HG02852 (cell line): ENCODE results near the gene ZNF608.

ENCODE experiments used
- ATAC-seq: cut with Tn5 transposase; IDR thresholded peaks from one replicate; pipeline ENCODE4 v1.9.1; 2021; ENCODE audit warnings: mild to moderate bottlenecking, moderate library complexity; ENCODE audit not compliant: unreplicated experiment

Gene ZNF608, protein sequence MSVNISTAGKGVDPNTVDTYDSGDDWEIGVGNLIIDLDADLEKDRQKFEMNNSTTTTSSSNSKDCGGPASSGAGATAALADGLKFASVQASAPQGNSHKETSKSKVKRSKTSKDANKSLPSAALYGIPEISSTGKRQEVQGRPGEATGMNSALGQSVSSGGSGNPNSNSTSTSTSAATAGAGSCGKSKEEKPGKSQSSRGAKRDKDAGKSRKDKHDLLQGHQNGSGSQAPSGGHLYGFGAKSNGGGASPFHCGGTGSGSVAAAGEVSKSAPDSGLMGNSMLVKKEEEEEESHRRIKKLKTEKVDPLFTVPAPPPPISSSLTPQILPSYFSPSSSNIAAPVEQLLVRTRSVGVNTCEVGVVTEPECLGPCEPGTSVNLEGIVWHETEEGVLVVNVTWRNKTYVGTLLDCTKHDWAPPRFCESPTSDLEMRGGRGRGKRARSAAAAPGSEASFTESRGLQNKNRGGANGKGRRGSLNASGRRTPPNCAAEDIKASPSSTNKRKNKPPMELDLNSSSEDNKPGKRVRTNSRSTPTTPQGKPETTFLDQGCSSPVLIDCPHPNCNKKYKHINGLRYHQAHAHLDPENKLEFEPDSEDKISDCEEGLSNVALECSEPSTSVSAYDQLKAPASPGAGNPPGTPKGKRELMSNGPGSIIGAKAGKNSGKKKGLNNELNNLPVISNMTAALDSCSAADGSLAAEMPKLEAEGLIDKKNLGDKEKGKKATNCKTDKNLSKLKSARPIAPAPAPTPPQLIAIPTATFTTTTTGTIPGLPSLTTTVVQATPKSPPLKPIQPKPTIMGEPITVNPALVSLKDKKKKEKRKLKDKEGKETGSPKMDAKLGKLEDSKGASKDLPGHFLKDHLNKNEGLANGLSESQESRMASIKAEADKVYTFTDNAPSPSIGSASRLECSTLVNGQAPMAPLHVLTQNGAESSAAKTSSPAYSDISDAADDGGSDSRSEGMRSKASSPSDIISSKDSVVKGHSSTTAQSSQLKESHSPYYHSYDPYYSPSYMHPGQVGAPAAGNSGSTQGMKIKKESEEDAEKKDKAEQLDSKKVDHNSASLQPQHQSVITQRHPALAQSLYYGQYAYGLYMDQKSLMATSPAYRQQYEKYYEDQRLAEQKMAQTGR (N-terminal part only)

GRCh38 chr5:124745928-124746915 is at the start of gene ZNF608:
ZNF608 (minus strand) TSS chr5:124746639; CDS start chr5:124744989, 1,650 bp downstream.
- no peak for ATAC-seq

DNA sequence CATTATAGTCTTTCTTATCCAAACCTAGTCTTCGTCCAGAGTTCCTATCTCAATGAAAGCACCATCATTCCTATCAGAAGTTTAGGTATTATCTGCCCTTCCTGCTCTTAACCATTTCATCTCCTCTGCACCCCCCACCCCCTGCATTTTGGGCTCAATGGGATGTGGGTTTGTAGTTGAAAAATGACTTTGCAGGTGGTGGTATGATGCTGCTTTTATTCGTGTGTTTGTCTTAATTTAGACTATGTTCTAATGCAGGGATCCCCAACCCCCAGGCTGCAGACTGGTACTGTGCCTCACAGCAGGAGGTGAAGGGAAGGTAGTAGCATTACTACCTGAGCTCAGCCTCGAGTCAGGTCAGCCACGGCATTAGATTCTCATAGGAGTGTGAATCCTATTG is 49.4 kb upstream of the ZNF608 start:
- no peak for ATAC-seq

GRCh38 chr5:124790895-124791732 is 44.7 kb upstream of the ZNF608 start:
- ATAC-seq: no peak

DNA sequence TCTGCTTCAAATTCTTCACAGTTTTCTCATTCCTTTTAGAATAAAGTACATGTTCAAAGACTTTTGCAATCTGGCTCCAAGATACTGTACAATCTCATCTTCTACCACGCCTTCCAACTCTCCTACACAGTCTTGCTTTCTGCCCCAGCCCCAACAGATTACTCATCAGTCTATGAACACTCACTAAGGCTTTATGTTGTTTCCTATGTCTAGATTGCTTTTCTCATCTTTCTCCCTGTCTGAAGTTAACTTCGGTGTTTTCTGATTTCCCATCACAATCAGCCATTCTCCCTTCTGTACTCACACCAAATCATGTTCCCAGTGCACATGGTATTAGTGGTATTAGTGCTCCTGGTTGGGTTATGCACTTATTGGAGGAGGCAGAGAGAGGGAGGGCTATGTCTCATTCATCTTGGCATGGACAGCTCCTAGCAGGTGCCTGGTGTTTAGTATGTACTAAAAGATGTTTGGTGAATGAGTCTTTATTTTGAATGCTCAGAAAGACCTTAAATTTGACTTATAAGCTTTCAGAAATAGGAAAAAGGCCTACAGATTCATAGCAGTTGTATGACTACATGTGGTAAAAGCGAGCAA is 44.0 kb upstream of the ZNF608 start:
- no peak for ATAC-seq

DNA sequence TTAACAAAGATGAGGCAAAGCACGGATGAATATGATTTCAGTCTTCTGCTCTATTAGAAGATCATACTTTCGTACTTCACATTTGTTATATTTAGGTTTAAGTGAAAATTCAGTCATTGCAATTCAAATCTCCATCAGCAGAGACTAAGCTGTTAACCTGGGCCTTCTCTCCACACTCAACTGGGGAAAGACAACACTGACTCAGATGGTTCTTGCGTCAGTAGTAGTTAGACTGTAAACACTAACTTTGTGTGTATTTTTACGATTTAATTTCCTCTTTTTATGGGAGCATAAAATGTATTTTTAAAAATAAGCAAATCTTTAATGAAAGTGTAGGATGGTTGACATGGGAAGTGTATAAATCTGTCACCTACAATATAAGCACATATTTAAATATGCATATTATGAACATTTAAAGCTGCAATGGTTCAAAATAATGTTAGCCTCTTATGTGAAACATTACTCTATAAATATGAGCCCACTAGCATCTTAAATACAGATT is 42.7 kb upstream of the ZNF608 start:
- ATAC-seq: no peak

DNA sequence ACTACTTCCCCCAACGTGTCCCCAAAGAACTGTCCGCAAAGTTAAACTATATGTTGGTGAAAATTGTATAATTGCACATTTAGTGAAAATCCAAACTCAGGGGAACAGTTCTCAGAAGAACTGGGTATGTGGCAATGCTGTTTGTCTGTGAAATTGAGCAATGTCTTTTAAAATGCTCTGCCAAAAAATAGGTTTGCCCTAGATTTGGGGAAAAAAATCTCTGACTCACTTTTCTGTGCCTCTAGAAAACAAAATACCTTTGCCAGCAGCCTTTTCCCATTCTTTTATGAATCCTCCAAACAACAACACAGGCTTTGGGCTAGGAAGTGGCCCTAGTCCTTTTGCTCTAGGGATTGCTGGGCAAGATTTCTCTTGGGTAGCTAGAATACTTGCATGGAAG is 37.4 kb upstream of the ZNF608 start:
- no peak for ATAC-seq

- no peak for ATAC-seq
These were observed 36.8 kb upstream of the ZNF608 start for GRCh38 chr5:124783285-124783684.

GRCh38 chr5:124782262-124782661 is 35.8 kb upstream of the ZNF608 start:
- ATAC-seq: no peak

GRCh38 chr5:124780011-124780410 is 33.6 kb upstream of the ZNF608 start:
- ATAC-seq: no peak

DNA sequence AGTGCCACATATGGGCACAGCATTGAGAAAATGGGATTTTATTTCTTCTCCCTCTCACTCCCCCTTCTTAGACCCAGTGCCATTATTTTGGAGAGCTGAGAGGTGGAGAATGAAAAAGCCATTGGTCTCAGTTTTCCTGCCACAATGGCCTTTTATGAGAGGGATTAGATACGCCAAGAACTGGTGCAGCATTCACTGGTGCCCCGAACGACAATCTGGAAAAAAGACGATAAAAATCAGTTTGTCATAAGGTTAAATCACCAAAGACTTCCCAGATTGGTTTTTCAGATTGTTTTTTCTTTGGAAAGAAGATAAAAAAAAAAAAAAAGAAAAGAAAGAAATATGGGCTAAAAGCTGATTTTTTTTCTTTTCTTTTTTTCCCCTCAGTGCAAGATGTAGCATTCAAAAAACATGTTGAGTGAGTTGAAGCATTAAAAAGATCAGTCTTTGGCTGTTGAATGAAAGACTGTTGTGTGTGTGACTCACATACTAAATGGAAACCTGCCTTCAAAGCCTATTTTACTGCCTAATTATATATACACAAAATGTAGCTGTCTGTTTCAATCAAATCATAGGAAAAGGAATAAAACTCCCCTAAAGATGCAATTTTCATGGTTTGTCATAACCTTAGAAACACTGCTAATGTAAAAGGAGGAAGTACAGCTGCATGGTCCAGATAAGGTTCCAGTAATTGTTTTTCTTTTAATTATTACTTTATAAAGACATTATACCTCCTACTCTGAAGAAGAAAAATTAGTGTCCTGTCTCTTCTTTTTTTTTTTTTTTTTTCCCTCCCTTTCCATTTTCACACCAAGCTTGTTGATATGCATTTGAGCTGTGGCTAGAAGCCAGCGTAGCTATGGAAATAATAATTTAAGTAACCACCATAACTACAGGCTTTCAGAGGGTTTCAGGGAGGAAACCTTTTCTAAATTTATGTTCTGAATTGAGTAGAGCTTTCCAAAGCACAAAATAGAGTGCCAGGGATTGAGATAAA is 27.2 kb upstream of the ZNF608 start:
- no peak for ATAC-seq

- no peak for ATAC-seq
These were observed 26.2 kb upstream of the ZNF608 start for GRCh38 chr5:124772457-124773200.

DNA sequence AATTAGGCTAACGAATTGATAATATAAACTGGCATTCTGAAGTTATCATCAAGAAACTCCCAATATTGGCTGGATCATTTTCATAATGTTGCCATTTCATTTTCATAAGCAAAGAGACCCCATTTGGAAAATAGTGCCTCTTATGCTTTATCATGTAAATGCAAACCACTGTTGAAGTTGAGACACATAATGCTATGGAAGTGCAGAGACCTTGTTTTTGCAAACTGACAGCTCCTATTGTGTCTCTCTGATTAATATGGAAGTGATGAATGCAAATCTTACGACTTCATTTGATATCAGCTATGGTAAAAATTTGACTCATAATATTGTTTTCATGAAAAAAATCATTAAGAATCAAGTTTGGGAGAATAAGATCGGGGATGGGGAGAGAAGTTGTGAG is 25.3 kb upstream of the ZNF608 start:
- no peak for ATAC-seq

- ATAC-seq: no peak
These were observed 18.7 kb upstream of the ZNF608 start for GRCh38 chr5:124764992-124765611.

- no peak for ATAC-seq
These were observed 18.1 kb upstream of the ZNF608 start for GRCh38 chr5:124764585-124764984.

GRCh38 chr5:124761010-124761409 is 14.6 kb upstream of the ZNF608 start:
- ATAC-seq: no peak

DNA sequence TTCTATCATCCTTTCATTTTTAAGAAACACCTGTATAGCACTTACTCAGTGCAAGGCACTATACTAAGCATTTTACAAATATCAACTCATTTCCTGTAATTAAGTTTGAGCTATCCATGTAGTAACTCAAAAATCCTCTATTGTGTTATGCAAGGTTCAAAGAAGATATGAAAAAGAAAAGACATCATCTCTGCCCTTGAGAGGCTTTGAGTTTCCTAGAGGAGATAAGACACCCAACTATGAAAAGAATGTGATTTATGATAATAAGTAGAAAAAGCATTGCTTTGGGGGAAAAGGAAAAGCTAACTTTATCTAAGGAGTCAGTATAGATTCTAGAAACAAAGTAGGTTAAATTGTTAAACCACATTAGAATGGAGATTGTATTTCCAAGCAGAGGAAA is 14.2 kb upstream of the ZNF608 start:
- ATAC-seq: no peak
